ENCODE measurements around the gene SPSB3.
"Not testable (repeated sequence)": the region's sequence is repeated elsewhere in the genome, so short reads cannot be mapped to it uniquely, and the experiment has no call there.

SPSB3 gene

DNA sequence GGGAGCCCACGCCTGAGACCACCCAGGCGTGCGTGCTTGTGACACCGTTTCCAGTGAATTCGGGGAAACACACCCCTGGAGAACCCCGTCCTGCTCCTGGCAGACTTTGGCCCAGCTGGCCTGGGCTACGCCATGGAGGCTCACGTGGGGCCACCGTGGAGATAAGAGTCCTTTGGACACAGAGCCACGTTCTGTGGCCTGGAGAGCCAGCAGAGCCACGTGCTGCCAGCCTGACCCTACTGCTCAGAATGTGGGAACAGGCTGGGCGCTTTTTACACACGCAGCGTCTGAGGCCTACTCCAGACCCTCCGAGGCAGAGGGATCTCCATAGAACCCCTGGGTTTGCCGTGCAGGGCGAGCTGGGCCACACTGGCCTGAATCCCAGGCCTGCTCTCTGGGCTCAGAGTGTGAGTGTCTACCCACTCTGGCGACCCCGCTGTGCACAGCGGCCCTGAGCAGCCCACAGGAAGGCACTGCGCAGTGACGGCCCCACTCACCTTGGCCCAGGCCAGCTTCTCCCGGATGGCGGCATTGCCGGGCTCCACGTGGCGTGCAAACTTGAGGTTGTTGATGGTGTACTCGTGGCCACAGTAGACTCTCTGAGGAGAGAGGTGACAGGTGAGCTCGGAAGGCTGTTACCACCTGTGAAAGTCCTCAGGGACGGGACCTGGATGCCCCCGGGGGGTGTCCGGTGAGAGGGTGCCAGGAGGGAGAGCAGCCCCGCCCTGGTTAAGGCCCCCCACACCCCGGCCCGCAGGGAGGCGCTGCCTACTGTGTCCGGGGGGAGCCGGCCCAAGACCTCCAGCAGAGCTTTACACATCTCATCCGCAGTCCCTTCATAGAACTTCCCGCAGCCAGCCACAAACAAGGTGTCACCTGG lies 34.3 kb upstream of the SPSB3 start:
- DNase-seq, result no peak

DNA sequence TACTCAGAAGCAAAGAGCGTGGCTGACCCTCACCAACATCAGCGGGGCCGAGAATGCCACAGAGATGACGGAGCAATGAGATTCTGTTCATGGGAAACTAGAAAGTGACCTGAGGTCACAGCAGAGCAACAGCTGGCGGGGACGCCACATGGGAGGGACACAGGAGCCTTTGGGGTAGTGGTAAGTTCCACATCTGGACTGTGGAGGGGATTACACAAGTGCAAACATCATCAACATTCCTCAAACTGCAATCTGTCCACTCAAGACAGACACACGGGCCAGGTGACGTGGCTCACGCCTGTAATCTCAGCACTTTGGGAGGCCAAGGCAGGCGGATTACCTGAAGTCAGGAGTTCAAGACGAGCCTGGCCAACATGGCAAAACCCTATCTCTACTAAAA lies 33.1 kb upstream of the SPSB3 start:
- DNase-seq, result no peak

DNA sequence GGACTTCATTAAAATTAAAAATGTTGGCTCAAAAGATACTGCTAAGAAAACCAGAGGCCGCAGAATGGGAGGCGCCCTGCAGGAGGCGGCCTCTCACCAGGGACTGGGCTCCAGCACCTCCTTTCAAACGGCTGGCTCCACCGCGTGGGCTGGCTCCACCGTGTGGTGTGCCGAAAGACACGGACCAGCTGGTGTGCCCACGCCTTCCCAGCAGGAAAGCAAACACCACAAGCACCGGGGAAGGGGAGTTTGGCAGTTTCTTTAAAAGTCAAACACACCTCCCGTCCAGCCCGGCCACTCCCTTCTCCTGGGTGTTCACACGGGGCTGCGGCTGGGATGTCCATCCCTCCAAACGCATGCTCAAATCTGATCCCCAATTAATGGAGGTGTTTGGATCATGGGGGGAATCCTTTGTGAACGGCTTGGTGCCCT lies 30.4 kb upstream of the SPSB3 start:
- DNase-seq, result no peak

DNA sequence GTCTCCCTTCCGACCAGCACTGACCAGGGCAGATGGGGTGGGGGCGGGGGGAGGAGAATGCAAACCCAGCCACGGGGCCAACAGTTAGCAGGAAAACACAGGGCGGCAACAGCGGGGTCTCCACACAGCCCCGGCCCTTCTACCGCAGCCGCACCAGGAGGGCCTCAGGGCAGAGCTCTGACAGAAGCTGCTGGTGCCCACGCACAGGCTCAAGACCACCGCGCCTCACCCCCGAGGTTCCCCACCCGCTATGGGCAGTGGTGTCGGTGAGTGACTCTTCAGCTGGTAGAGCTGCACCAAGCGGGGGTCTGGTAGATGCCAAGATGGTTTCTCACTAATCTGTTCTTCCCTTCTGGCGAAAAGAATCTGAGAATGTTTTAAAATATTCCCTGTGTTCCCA lies 28.2 kb upstream of the SPSB3 start:
- DNase-seq, result no peak

DNA sequence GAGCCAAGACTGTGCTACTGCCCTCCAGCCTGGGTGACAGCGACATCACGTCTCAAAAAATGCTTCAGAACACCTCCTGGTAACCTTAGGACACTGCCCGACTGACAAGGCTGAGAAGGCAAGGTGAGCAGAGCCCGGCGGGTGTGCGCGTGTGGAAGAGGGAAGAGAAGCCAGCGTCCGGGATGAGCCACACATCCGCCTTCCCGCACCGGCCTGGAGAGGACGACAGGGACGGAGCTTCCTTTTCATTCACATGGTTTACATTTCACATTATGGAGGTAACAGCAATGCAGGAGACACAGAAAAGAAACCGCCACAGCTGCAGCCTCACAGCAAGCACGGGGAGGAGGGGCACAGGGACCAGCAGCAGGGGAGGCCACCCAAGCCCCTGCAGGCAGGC lies 27.7 kb upstream of the SPSB3 start:
- no peak for DNase-seq

DNA sequence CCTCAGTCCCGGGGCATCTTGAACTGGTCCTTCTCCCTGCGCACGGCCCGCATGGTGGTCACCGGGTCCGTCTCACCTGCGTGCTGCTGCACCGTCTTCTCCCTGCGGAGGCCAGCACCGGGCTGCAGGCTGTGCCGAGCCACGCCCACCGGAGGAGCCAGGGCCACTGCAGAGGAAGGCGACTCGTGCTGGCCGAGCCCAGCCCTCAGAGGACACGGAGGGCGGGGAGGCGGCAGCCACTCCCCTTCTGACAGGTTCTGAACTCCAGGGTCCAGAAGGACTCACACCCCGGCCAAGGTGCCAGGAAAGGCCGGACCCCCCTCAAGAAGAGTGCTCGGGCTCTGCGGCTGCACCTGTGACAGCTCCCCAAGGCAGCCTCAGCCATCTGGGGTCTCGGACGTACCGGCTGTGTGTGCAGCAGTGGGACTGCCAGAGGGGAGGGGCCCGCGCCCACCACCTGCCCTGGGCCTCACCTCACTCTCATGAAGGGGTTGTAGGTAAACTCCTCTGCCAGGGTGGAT lies 27.0 kb upstream of the SPSB3 start:
- no peak for DNase-seq

DNA sequence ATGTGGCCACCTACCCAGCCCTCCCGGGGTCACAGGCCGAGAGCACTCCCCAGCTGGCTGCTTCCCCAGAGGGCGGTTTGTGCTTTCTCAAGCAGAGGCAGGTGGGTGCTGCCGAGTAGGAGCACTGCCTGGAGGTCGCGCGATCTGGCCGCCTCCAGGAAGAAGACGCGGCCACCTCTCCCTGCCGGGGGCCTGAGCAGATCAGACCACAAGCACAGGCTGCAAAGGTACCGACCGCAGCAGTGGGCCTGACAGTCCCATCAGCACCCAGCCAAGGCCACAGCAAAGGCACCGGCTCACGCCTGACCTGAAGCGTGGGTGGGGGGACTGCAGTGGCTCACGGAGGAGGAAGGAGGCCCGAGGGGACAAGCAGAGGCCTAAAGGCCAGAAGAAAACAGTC lies 26.3 kb upstream of the SPSB3 start:
- DNase-seq, result no peak

DNA sequence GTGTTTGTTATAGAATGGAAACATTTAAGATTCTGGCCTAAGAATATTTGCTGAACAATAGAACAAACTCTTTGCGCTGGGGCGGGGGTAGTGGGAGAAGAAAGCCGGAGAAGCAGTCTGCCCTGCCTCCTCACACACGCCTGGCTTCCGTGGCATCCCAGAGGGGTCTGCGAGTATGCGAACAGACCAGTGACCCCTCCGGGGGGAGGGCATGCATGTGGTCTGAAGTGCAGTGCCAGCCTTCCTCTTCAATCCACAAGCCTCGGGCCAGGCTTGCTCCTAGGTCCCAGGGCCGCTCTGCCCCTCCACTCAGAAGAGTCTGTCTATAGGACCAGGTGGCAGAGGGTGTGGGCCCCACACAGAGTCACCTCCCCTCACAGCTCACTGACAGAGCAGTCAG lies 25.3 kb upstream of the SPSB3 start:
- no peak for DNase-seq

DNA sequence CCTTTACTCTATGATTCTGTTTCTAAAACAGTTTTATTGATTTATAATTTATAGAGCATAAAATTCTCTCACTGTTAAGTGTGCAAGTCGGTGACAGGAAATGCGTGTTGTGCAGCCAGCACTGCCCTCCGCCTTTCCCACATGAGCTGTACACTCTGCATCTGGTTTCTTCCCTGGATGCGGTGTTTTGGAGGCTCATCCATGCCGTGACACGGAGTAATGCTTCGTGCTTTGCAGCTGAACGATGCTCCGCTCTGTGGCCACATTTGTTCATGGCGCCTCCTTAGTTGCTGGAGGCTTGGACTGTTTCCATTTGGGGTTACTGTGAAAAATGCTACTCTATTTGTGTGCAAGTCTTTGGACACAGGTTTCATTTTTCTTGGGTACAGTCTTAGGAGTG lies 18.3 kb upstream of the SPSB3 start:
- no peak for DNase-seq

DNA sequence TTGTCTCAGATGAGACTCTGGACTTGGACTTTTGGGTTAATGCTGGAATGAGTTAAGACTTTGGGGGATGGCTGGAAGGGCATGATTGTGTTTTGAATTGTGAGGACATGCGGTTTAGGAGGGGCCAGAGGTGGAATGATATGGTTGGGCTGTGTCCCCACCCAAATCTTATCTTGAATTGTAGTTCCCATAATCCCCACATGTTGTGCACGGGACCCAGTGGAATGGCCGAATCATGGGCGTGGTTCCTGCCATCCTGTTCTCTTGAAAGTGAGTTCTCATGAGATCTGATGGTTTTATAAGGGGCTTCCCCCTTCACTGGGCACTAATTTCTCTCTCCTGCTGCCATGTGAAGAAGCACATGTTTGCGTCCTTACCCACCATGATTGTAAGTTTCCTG lies 16.9 kb upstream of the SPSB3 start:
- not testable (repeated sequence) for DNase-seq

DNA sequence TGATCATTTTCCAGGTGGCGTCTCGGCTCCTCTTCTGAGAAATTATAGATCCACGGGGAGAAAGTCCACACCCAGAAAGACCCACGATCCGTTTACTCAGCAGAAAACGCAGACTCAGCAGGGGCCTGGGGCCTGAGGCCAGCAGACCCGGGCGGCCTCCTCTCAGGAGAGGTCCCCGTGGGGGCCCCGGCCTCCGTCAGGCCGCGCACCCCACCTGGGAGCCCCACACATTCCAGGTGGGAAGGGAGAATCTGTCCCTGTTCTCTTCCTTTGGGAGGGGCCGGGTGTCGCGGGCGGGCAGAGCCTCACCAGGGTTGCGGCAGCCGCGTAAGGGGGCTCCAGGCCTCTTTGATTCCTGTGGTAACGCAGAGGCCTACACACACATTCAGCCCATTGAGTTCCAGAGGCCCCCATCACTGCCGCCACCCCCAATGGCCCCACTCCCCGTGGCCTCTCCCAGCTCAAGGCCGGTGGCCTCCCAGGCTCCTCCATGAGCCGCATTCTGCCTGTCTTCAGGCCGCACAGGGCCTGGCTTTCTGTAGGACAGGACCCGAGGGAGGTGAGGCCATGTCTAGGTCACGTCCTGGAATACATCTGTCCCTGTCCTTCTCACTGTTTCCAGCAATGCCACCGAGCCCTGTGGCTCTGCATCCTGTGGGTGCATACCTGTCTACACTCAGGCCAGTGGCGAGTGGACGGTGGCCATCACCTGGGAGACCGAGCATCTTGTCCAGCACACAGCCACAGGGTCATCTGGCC lies 12.7 kb upstream of the SPSB3 start:
- DNase-seq, result no peak

DNA sequence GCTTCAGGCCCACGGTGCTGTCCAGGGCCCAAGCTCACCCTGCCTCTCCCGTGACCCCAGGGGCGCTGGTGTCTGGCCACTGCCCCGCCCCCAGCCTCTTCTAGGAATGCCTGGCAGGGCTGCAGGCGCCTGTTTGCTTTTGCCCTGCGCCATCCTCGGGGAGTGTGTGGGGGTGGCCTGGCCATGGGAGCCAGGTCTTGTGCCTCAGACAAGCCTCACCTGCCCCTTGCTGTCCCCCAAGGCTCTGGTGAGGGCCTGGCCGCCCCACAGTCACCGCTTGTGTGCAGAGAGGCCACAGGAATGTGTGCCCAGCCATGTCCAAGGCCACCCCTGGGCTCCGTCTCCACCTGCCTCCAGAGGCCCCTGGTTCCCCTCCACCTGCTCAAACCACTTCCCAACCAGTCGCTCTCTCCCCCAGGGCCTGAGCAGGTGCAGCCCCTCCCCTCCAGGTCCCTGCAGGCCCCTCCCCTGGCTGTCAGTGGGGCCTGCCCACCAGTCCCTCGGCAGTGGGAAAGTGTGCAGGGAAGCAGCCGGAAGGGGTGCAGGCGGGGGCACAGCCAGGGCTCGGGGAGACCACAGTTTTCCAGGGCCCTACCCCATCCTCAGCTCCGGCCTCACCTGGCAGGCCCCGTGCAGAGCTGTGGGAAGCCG lies 12.0 kb upstream of the SPSB3 start:
- DNase-seq, result peak; percentile 38

DNA sequence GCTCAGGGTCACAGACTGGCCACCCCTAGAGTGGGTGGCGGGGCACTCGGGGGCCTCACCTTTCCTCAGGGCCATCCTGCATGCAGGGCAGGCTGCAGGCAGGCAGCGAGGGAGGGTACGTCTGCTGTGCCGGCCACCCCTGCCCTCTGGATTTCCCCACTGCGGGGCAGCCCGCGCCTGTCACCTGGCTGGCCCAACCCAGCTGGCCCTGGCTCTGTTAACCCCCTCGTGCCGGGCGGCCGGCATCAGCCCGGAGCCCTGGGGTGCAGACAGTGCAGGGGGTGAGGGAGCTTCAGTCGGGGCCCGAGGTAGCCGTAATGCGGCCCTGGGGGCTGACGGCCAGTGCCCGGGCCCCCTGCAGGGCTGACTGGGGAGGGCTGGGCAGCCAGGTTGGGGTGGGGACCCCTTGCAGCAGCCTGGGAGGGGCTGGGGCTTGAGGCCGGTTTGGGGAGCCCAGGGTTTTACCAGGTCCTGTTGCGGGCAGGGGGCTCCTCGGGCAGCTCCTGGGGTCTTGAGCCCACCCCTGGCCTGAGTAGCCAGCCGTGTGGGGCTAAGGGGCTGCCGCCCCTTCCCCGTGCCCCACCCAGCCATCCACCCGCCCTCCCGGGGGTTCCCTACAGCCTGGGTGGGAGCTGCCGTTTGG lies 11.3 kb upstream of the SPSB3 start, which contains the start of gene IGFALS:
IGFALS (minus strand) TSS at position 128 of the 643 bp plus-strand sequence; CDS start at position 75, 53 bp downstream.
- DNase-seq, result no peak

DNA sequence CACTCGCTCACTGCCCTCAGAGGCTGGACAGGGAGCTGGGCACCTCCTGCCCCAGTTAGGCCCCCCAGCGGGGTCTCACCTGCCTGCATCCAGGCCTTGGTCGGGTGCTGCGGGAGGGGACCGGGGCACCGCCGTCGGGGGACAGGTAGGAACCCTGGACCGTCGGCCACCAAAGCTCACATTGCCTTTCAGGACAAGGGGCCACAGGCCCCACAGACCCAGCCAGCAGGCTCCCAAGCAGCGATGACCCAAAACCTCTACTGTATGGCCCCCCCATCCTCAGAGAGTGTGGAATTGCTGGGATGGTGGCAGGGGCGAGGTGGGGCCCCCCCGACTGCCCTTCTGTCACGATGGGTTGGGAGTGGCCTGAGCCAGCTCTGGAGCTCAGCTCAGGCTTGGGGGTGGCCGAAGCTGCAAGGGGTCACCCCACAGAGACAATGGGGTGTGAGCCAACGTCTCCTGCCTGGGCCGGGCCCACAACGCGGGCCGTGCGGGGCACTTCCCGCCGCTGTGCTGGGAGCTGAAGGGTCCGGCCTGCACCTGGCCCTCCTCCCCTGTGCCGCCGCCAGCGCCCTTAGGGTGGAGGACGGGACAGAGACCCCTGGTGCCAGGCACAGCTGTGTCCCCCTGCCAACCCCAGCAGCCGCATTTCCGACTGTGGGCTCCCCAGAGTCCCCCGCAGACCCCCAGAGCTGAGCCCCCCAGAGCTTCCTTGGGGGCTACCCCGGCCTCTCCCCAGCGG lies 10.6 kb upstream of the SPSB3 start:
- no peak for DNase-seq

DNA sequence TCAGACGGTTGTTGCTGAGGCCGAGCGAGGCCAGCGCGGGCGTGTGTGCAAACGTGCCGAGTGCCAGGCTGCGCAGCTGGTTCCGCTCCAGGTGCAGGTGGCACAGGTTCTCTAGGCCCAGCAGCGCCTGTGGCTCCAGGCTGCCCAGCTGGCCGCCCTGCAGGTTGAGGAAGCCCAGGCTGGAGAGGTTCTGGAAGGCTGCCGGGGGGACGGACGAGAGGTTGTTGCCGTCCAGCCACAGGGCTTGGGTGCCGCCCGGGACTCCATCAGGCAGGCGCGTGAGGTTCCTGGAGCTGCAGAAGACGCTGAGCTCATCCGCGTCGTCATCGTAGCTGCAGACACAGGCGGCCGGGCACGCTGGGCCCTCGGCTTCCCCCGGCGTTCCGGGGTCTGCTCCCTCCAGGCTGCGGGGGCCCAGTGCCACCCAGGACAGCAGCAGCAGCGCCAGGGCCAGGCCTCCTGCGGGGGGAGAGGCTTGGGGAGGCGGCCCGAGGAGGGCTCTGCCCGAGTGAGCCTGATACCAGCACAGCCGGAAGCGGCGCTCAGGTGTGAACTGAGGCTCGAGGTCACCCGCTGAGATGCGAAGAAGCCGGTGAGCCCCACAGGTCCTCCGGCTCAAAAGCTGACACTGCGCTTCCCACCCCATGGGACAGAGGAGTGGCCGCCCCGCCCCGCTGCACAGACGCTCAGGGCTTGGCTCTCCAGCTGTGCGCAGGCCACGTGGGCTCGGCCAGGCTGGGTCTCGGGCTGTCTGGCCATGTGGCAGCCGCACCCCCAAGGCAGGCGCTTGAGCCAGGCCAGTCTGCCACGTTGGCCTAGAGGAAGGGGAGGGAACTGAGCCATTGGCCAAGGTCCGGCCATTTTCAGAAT lies 9.8 kb upstream of the SPSB3 start:
- no peak for DNase-seq

DNA sequence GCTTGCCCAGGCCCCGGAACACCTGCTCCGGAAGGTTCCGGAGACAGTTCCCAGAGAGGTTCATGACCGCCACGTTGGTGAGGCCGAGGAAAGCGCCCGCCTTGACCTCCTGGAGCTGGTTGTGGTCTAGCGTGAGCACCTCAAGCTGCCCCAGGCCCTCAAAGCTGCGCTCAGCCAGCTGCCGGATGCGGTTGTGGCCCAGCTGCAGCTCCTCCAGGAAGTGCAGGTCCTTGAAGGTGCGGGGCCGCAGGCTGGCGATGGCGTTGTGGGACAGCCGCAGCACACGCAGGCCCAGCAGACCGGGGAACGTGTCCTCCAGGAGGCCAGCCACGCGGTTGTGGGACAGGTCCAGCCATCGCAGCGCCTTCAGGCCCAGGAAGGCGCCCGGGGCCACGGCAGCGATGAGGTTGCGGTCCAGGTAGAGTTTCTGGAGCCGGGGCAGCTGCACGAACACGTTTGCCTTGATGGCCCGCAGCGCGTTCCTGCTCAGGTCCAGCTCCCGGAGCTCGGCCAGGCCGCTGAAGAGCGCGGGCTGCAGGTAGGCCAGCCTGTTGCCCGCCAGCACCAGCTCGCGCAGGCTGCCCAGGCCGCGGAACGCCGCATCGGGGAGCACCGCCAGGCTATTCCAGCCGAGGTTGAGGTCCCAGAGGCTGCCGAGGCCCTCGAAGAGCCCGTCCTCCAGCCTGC lies 9.0 kb upstream of the SPSB3 start:
- no peak for DNase-seq

DNA sequence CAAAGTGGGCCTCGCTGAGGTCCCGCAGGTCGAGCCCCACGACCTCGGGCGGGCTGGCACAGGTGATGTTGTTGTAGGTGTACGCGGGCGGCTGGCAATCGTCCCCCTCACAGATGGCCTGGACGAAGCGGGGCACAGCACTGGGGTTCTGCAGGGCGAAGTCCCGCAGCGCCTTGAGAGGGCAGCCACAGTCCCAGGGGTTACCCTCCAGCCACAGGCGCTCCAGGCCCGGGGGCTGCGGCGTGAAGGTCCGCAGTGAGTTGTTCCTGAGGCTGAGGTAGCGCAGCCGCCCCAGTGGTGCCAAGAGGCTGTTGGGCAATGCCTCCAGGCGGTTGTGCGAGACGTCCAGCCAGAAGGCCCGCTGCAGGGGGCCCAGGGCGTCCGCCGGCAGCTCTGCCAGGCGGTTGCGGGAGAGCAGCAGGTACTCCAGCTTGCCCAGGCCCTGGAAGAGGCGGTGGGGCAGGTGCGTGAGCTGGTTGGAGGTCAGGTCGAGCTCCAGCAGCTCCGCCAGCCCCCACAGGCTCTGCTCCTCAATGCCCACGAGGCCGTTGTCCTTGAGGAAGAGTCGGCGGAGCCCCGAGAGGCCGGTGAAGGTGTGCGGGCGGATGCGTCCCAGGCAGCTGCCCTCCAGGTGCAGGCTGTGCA lies 8.4 kb upstream of the SPSB3 start:
- no peak for DNase-seq

DNA sequence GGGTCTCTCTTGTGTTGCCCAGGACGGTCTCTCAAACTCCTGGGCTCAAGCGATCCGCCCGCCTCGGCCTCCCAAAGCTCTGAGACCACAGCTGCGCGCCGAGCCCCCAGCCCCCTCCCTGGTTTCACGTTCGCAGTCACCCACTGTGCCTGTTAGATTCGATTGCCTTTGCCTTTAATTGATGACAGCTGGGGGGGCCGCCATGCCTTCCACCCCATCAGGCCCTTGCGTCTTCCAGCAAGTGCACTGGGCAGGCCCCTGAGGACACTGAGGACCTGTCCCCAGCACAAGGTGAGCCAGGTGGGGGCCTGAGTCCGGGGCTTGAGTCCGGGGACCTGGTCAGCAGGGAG lies 7.9 kb upstream of the SPSB3 start:
- DNase-seq, result no peak

DNA sequence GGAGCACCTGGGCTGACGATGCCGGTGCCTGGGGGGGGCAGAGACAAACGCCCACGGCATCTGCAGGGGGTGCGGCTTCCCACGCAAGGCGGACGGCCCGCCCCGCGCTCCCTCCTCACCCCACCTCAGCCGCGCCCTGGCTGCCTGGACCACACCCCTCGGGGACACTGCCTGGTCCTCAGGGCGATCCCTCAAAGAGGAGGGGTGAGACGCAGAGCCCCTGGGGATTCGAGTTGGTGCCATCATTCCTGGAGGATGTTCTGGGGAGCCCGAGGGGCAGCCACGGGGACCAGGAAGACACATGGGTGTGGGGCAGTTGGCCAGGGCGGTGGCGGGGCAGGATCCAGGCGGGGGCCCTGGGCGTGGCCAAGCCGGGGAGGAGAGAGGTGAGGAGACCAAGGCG lies 7.3 kb upstream of the SPSB3 start:
- DNase-seq, result no peak

DNA sequence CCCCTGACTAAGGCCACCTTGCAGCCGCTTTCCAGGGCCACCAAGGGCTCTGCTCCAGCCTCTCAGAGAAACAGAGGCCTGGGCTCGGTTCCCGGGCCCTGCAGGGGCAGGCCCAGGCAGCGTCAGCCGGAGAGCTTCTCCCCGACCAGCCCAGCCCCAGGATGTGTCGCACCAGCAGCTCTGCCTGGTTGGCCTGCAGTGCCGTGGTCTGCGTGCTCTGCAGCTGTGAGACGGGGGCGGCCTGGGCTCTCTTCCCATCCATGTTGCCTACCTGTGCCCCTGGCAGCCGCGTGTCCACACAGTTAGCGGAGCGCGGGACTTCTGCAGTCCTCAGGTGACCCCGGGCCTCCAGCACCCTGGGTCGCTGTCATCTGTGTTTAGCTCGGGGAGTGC lies 6.3 kb upstream of the SPSB3 start:
- no peak for DNase-seq
